NCI-H128 (cell line): ENCODE measurements around the gene CDH19.
"Not testable (repeated sequence)": the region's sequence is repeated elsewhere in the genome, so short reads cannot be mapped to it uniquely, and the experiment has no call there.

Experiments
- DNase-seq: peaks from one replicate; lab custom pipeline; 2025; ENCODE audit not compliant: unreplicated experiment; lab: John Stamatoyannopoulos, UW

The CDH19 gene

GRCh38 chr18:66564236-66564635, 39.7 kb downstream of the CDH19 start:
- DNase-seq: no peak

GRCh38 chr18:66562279-66562678, 41.6 kb downstream of the CDH19 start:
- no peak for DNase-seq

- DNase-seq: no peak
These were observed 43.8 kb downstream of the CDH19 start for GRCh38 chr18:66560094-66560493.

- no peak for DNase-seq
These were observed 45.1 kb downstream of the CDH19 start for GRCh38 chr18:66558773-66559172.

GRCh38 chr18:66557091-66557490, 46.8 kb downstream of the CDH19 start:
- DNase-seq: no peak

- no peak for DNase-seq
These were observed 48.3 kb downstream of the CDH19 start for GRCh38 chr18:66555585-66555984.

GRCh38 chr18:66553824-66554223, 50.1 kb downstream of the CDH19 start:
- no peak for DNase-seq

GRCh38 chr18:66550366-66550765, 53.5 kb downstream of the CDH19 start:
- no peak for DNase-seq

- no peak for DNase-seq
These were observed 55.1 kb downstream of the CDH19 start for GRCh38 chr18:66548747-66549146.

GRCh38 chr18:66534110-66534509, 69.8 kb downstream of the CDH19 start:
- no peak for DNase-seq

GRCh38 chr18:66533693-66534092, 70.2 kb downstream of the CDH19 start:
- DNase-seq: no peak

GRCh38 chr18:66523219-66523991, 80.5 kb downstream of the CDH19 start:
- no peak for DNase-seq

- DNase-seq: no peak
These were observed 89.9 kb downstream of the CDH19 start for GRCh38 chr18:66513996-66514395.

- DNase-seq: no peak
These were observed 92.1 kb downstream of the CDH19 start for GRCh38 chr18:66511792-66512191.

GRCh38 chr18:66511289-66511688, 92.6 kb downstream of the CDH19 start:
- DNase-seq: no peak

- no peak for DNase-seq
These were observed 93.4 kb downstream of the CDH19 start for GRCh38 chr18:66510357-66511045.

GRCh38 chr18:66508937-66509336, 95.0 kb downstream of the CDH19 start:
- no peak for DNase-seq

GRCh38 chr18:66506178-66506577, 97.7 kb downstream of the CDH19 start:
- DNase-seq: no peak

GRCh38 chr18:66497351-66497750, 106.5 kb downstream of the CDH19 start:
- DNase-seq: no peak

- peak; percentile 38 for DNase-seq
These were observed 108.0 kb downstream of the CDH19 start for GRCh38 chr18:66495844-66496243.

- DNase-seq: no peak
These were observed 130.0 kb downstream of the CDH19 start for GRCh38 chr18:66473882-66474281.

GRCh38 chr18:66466184-66466583, 137.7 kb downstream of the CDH19 start:
- not testable (repeated sequence) for DNase-seq

- DNase-seq: no peak
These were observed 142.5 kb downstream of the CDH19 start for GRCh38 chr18:66461344-66461743.
